ENCODE measurements around the gene PTPRE. TPM values are rescaled to one million over a fixed set of nuclear protein-coding genes. Genes with fewer than 3 reads are reported as not detected.

Gene PTPRE
- polyA plus RNA-seq, 1 donor from 2014 or later: 4.1 TPM

DNA sequence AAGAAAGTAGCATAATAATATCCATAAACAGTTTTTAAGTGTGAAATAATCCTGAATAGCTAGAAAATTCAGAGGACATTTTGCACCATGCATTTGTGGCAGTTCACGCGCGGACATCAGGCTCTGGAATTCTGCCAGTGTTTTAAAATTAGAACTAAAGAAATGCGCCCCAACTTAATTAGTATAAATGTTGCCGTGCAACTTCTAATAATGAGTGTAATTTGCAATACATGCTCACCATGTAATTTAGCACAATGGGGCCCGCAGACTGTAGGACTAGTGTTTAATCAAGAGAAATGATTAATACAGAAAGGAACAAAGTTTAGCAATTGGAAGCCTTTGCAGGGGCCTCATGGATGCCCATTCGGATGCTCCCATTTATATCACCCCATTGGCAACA lies 96.6 kb downstream of the PTPRE start:
- Histone ChIP-seq H3K9me3 (ENCODE audit: low read length) (no peaks in the 10 kb centered on the region), H3K79me2 (replicated peaks; ENCODE audit: insufficient read depth, low read length) (no peaks in the 10 kb centered on the region), H3K9me2 (ENCODE audit: insufficient read depth, low read length) (no peaks in the 10 kb centered on the region), H3K27ac (ENCODE audit: low read length) (no peak overlapping the region), H4K20me1 (ENCODE audit: insufficient read depth) (no peaks in the 10 kb centered on the region), H3K4me3 (ENCODE audit: low read length) (no peak overlapping the region), H3K4me2 (ENCODE audit: low read length) (no peak overlapping the region), H3K9ac (ENCODE audit: low read length) (no peak overlapping the region), H3F3A (ENCODE audit: insufficient read depth, low read length, poor library complexity, severe bottlenecking) (peaks cover 6% of the 10 kb centered on the region), H2AFZ (ENCODE audit: low read depth, low read length) (no peak overlapping the region), H3K27me3 (ENCODE audit: insufficient read depth, low read depth, low read length) (no peaks in the 10 kb centered on the region), H3K36me3 (ENCODE audit: insufficient read depth, low read length) (no peaks in the 10 kb centered on the region)
- TF ChIP-seq SMC3 (conservative IDR thresholded peaks at IDR 0.05; ENCODE audit: poor library complexity): no peak
- TF ChIP-seq MXI1 (conservative IDR thresholded peaks at IDR 0.05; ENCODE audit: poor library complexity, severe bottlenecking): no peak
- TF ChIP-seq TAF1 (IDR thresholded peaks at IDR 0.05; ENCODE audit: low read depth): no peak
- no peak for TF ChIP-seq RAD21 (conservative IDR thresholded peaks at IDR 0.05)
- TF ChIP-seq, protein P1, sequence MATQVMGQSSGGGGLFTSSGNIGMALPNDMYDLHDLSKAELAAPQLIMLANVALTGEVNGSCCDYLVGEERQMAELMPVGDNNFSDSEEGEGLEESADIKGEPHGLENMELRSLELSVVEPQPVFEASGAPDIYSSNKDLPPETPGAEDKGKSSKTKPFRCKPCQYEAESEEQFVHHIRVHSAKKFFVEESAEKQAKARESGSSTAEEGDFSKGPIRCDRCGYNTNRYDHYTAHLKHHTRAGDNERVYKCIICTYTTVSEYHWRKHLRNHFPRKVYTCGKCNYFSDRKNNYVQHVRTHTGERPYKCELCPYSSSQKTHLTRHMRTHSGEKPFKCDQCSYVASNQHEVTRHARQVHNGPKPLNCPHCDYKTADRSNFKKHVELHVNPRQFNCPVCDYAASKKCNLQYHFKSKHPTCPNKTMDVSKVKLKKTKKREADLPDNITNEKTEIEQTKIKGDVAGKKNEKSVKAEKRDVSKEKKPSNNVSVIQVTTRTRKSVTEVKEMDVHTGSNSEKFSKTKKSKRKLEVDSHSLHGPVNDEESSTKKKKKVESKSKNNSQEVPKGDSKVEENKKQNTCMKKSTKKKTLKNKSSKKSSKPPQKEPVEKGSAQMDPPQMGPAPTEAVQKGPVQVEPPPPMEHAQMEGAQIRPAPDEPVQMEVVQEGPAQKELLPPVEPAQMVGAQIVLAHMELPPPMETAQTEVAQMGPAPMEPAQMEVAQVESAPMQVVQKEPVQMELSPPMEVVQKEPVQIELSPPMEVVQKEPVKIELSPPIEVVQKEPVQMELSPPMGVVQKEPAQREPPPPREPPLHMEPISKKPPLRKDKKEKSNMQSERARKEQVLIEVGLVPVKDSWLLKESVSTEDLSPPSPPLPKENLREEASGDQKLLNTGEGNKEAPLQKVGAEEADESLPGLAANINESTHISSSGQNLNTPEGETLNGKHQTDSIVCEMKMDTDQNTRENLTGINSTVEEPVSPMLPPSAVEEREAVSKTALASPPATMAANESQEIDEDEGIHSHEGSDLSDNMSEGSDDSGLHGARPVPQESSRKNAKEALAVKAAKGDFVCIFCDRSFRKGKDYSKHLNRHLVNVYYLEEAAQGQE (IDR thresholded peaks at IDR 0.05; ENCODE audit: borderline replicate concordance): no peak
- no peak for TF ChIP-seq CTCF (IDR thresholded peaks at IDR 0.05; ENCODE audit: poor library complexity, severe bottlenecking)
- TF ChIP-seq EZH2 (IDR thresholded peaks at IDR 0.05; ENCODE audit: borderline replicate concordance, insufficient read depth, low read length, poor library complexity, severe bottlenecking): no peak
- no peak for TF ChIP-seq EP300 (conservative IDR thresholded peaks at IDR 0.05; ENCODE audit: poor library complexity, severe bottlenecking)
- no peak for TF ChIP-seq POLR2AphosphoS5 (IDR thresholded peaks at IDR 0.05)

- TF ChIP-seq TAF1 (IDR thresholded peaks at IDR 0.05; ENCODE audit: low read depth) (no peak), MXI1 (conservative IDR thresholded peaks at IDR 0.05; ENCODE audit: poor library complexity, severe bottlenecking) (no peak), EP300 (conservative IDR thresholded peaks at IDR 0.05; ENCODE audit: poor library complexity, severe bottlenecking) (no peak), SMC3 (conservative IDR thresholded peaks at IDR 0.05; ENCODE audit: poor library complexity) (no peak), POLR2AphosphoS5 (IDR thresholded peaks at IDR 0.05) (no peak), EZH2 (IDR thresholded peaks at IDR 0.05; ENCODE audit: borderline replicate concordance, insufficient read depth, low read length, poor library complexity, severe bottlenecking) (no peak), RAD21 (conservative IDR thresholded peaks at IDR 0.05) (no peak), CTCF (IDR thresholded peaks at IDR 0.05; ENCODE audit: poor library complexity, severe bottlenecking) (no peak)
- TF ChIP-seq, protein P1 (IDR thresholded peaks at IDR 0.05; ENCODE audit: borderline replicate concordance): no peak
- Histone ChIP-seq H3K9me3 (ENCODE audit: low read length) (no peaks in the 10 kb centered on the region), H3F3A (ENCODE audit: insufficient read depth, low read length, poor library complexity, severe bottlenecking) (no peaks in the 10 kb centered on the region), H3K4me2 (ENCODE audit: low read length) (no peak overlapping the region), H4K20me1 (ENCODE audit: insufficient read depth) (no peaks in the 10 kb centered on the region), H3K27me3 (ENCODE audit: insufficient read depth, low read depth, low read length) (no peaks in the 10 kb centered on the region), H3K9ac (ENCODE audit: low read length) (no peak overlapping the region), H2AFZ (ENCODE audit: low read depth, low read length) (no peak overlapping the region), H3K9me2 (ENCODE audit: insufficient read depth, low read length) (no peaks in the 10 kb centered on the region), H3K27ac (ENCODE audit: low read length) (no peak overlapping the region), H3K79me2 (replicated peaks; ENCODE audit: insufficient read depth, low read length) (no peaks in the 10 kb centered on the region), H3K36me3 (ENCODE audit: insufficient read depth, low read length) (no peaks in the 10 kb centered on the region), H3K4me3 (ENCODE audit: low read length) (no peak overlapping the region)
These were observed 99.0 kb downstream of the PTPRE start for GRCh38 chr10:128005858-128006257.

Measured in neural cell (in vitro differentiated cells).